Measurements from ENCODE around the gene EAF1. TPM values are rescaled to one million over a fixed set of nuclear protein-coding genes. Genes with fewer than 3 reads are reported as not detected.

EAF1 gene
- total and polyA plus RNA-seq, 12 donors, result 2.3 to 12.4 (median 8.3) TPM

GRCh38 chr3:15470849-15471248 lies 43.5 kb downstream of the EAF1 start:
- 95 to 98% methylated on average over 2 of the region's 2 CpGs for WGBS, 2 donors
- Histone ChIP-seq H3K36me3 (peaks cover 0 to 30% (median 0%) of the 10 kb centered on the region in 9 donors), H3K4me3 (no peak overlapping the region), H3K9me3 (no peaks in the 10 kb centered on the region), H3K27ac (no peak overlapping the region), H3K4me1 (no peaks in the 10 kb centered on the region), H3K27me3 (no peaks in the 10 kb centered on the region)
- DNase-seq (no peak), ATAC-seq (no peak)
- intact Hi-C loops (cut with DNase I), result no loop called here
- no peak for TF ChIP-seq CTCF (IDR thresholded peaks at IDR 0.05)

DNA sequence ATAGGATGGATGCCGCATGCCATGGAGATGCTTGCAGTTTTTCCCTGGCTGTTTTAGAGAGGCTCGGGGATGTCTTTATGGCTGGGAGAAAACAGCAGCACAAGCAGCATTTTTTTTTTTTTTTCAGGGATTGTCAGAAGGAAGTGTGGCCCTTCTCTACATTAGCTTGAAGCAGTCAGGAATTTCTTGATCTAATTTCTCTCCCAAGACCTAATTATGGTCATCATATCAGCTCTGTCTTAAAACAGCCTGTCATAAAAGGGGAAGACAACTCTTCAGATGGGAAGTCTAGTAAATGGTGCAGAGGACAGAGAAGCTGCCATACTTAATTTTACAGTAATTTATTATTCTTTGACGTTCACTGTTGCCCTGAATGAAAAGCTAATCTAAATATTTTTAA lies 44.5 kb downstream of the EAF1 start:
- DNase-seq (no peak), ATAC-seq (no peak)
- Histone ChIP-seq H3K27me3 (no peaks in the 10 kb centered on the region), H3K36me3 (peaks cover 0 to 21% (median 0%) of the 10 kb centered on the region in 9 donors), H3K4me1 (peaks cover 0 to 10% (median 2%) of the 10 kb centered on the region in 9 donors), H3K4me3 (no peak overlapping the region), H3K27ac (no peak overlapping the region), H3K9me3 (no peaks in the 10 kb centered on the region)
- 86 to 87% methylated on average over 3 of the region's 3 CpGs for WGBS, 2 donors
- intact Hi-C loops (cut with DNase I), result no loop called here
- TF ChIP-seq CTCF (IDR thresholded peaks at IDR 0.05), result no peak

GRCh38 chr3:15475161-15475560 lies 47.8 kb downstream of the EAF1 start:
- Histone ChIP-seq H3K27ac (no peak overlapping the region), H3K4me3 (no peak overlapping the region), H3K4me1 (peaks cover 0 to 41% (median 12%) of the 10 kb centered on the region in 9 donors), H3K36me3 (peaks cover 0 to 21% (median 0%) of the 10 kb centered on the region in 9 donors), H3K27me3 (no peaks in the 10 kb centered on the region), H3K9me3 (no peaks in the 10 kb centered on the region)
- ATAC-seq, result no peak
- intact Hi-C loops (cut with DNase I), result no loop called here
- WGBS, 2 donors, result 50 to 63% methylated on average over 5 of the region's 5 CpGs
- no peak for TF ChIP-seq CTCF (IDR thresholded peaks at IDR 0.05)
- DNase-seq, result no peak

- H3K36me3 ChIP-seq, result peaks cover 0 to 14% (median 0%) of the 10 kb centered on the region in 9 donors
These were observed 49.0 kb downstream of the EAF1 start for GRCh38 chr3:15476378-15476777.

More at GRCh38 chr3:15476378-15476777, 49.0 kb downstream of the EAF1 start:
- TF ChIP-seq CTCF (IDR thresholded peaks at IDR 0.05), result no peak
- H3K9me3 ChIP-seq, result peaks cover 0 to 7% (median 0%) of the 10 kb centered on the region in 11 donors
- no peak overlapping the region for H3K27ac ChIP-seq
- intact Hi-C loops (cut with DNase I), result no loop called here
- H3K4me1 ChIP-seq, result peaks cover 0 to 41% (median 12%) of the 10 kb centered on the region in 9 donors
- ATAC-seq (peak in 6 of 8 donors; percentile 20 to 63 (median 48)), DNase-seq (no peak)
- 66 to 68% methylated on average over 3 of the region's 3 CpGs for WGBS, 2 donors
- H3K4me3 ChIP-seq, result no peak overlapping the region
- no peaks in the 10 kb centered on the region for H3K27me3 ChIP-seq
